HG03558 (cell line): ENCODE measurements around the gene IVD.

ENCODE experiments used
- ATAC-seq: cut with Tn5 transposase; IDR thresholded peaks from one replicate; pipeline ENCODE4 v1.9.1; 2021; ENCODE audit warnings: moderate number of reproducible peaks; ENCODE audit not compliant: unreplicated experiment; ENCODE audit errors: extremely low read depth

IVD gene

DNA sequence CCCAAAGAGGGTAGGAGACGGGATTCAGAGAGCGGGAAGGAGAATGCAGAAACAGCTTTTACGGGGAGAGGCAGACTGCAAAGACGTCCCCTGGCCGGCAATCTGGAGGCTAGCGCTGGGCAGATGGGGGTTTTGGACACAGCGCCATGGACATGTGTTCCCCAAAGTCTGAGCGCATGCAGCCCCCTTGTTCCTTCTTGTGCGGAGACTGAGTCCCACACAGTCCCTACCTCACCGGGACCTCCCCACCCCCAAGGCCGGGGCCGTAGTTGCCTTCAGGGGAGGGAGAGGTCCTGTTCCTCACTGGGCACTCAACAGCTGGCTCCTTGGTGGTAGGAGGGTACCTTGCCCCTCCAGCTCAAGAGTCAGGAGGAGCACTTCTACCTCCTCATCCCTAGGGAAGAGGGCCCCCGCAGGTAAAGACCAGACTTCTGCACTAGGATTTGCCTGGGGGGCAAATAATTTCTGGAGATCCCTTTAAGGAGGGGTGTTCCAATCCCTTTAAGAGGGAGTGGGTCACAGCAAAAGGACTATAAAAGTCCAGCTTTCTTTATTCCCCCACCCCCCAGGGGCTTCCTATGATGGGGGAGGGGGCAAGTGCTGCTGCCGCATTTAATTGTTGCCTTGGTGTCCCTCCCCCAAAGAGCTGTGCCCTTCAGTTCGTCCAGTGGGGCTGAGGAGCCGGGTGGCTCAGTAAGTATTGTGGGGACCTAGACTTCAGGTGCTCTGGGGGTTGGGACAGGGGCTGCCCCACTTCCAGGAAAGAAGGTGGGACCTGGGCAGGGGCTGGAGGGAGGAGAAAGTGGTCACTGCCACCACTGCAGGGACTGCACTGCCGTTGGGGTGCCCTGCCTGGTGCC is 31.5 kb downstream of the IVD start:
- ATAC-seq = no peak

DNA sequence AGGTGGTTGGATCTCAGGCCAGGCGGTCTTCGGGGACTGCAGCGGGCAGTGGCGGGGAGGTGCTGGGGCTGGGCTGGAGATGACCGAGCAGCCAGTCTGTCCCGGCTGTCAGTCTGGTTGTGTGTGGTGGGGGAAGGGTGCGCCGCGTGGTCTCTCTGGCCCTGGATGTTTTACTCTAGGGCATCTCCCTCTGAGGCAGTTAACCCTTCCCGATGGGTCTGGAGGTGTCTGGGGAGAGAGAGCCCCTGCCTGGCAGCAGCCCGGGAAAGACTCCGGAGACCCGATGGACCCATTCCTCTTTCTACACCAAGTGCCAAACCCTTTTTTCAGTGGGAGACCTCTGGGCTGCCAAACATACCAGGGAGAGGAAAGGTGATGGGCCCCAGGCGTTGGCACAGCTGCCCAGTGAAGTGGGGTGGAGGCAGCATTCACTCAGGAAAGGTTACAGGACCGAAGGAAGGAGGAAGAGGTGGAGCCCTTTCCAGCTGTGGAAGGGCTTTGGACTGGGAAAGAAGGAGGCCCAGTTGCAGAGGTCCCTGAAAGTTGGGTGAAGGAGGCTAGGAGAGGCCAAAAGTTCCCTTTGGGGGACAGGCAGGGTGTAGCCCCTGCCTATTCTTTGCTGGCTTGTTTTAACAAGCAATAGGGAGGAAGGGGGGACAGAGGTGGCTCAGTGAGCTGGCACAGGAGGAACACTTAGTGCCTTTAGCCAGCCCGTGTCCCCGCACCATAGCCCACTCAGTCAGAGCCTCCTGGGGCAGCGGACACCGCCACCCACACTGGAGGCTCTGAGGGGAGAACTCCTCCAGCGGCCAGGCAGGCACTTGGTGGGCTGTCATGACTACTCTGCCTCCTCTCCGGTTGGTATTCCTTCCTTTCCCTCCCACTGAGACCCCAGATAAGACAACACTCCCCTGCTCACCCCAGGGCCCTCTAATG is 32.4 kb downstream of the IVD start:
- no peak for ATAC-seq

DNA sequence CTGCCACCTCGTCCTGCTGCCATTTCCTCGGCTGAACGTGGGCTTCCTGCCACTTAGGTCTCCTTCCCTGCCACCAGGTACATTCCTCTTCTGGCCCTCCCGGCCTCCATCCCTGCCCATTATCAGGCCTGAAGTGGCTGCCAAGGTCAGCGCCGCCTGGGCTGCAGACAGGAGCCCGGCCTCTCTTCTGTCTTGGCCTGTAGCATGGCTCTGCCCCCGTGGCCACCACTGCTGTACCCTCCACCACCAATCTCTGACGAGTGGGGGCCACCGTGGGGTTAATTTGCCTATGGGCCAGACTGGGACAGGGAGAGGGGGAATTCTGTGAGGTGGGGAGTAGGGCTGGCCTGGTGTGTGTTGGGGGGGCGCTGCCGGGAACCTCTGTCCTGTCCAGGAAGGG is 33.1 kb downstream of the IVD start:
- no peak for ATAC-seq

DNA sequence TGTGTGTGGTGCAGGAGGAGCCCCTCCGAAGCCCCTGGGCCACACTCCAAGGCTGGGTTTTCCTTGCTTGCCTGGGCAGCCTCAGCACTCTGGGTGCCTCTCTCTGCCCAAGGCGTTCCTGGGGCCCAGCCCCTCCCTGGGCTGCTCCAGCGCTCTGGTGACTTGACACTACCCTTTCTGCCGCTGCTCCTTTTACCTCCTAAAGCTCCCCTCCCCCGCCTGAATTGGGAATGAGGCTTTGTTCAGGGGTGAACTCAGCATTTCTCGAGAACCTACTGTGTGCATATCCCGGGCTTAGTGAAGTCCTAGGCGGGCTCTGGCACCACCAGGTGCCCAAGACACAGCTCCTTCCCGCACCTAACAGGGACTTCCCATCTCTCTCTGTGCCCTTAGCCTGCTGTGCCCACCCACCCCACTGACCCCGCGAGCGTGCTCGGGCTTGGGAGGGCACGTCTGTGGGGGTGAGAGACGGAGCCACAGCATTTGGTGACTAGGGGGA is 33.9 kb downstream of the IVD start:
- no peak for ATAC-seq

DNA sequence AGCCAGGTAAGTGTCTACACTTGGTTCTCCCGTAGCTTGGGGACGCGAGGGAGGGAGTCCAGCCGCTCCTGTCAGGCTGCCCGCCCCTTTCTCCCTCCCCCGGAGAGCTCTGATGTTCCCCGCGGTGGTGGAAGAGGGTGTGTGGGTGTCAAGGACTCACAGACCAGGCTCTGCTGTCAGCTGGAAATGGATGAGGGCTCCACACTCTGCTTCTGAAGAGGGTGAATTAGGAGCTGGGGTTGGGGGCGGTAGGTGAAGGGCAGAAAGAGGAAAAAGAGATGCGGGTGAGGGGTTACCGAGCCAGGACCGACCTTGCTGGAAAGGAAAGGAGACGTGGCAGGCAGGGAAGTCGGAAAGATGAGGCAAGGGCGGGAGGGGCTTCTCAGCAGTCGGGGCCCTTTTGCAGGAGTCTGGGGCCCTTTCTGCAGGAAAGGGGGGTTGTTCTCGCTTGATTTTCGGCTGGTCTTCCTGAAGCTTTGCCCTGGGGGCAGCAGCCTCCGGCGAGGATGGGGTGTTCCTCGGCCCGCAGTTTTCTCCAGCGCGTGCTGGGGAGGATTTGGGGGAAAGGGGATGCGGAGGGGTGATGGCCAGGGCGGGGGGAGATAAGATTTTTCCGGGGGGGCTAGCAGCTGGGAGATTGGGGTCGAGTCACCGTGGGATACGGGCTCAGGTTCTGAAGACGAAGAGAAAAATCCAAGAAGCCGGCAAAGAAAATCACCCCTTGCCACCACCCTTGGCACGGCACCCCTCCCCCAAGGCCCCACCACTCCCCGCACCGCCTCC is 34.6 kb downstream of the IVD start:
- no peak for ATAC-seq

DNA sequence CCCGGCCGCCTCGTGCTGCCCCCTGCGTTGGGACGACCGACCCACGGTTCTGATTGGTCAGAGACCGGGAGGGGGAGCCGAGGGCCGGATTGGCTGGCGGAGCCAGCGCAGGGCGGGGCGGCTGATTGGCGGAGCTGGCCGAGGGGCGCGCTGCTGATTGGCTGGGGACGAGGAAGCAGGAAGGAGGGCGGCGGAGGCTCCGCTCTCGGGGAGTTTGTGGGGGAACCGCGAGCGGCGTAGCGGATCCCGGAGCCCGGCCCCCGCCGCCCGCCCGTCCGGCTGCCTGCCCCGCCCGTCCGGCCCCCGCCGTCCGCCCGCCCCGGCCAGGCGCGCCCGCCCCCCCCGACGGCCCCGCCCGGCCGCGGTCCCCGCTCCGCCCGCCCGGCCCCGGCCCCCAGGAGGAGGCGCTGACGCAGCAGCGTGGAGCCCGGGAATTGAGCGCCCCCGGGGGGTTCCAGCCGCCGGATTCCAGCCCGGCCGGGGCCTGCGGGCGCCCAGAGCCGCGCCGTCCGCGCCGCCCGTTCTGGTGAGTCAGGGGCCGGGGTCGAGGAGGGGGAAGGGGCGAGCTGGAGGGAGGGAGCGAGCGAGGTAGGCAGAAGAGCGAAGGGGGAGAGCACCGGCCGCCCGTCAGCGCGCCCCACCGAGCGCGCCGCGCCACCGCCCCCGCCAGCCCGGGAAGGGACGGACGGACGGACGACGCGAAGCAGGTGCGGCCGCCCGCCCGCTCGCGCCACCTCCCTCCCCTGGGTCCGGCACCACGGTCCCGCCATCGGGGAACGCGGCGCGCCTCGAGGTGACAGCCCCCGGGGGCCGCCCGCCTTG is 35.4 kb downstream of the IVD start, which contains the start of gene BAHD1:
TSS of gene BAHD1 (plus strand) at position 211 of the 822 bp plus-strand sequence. CDS start 17,512 bp downstream, outside the sequence.
- ATAC-seq = peak; percentile 54

DNA sequence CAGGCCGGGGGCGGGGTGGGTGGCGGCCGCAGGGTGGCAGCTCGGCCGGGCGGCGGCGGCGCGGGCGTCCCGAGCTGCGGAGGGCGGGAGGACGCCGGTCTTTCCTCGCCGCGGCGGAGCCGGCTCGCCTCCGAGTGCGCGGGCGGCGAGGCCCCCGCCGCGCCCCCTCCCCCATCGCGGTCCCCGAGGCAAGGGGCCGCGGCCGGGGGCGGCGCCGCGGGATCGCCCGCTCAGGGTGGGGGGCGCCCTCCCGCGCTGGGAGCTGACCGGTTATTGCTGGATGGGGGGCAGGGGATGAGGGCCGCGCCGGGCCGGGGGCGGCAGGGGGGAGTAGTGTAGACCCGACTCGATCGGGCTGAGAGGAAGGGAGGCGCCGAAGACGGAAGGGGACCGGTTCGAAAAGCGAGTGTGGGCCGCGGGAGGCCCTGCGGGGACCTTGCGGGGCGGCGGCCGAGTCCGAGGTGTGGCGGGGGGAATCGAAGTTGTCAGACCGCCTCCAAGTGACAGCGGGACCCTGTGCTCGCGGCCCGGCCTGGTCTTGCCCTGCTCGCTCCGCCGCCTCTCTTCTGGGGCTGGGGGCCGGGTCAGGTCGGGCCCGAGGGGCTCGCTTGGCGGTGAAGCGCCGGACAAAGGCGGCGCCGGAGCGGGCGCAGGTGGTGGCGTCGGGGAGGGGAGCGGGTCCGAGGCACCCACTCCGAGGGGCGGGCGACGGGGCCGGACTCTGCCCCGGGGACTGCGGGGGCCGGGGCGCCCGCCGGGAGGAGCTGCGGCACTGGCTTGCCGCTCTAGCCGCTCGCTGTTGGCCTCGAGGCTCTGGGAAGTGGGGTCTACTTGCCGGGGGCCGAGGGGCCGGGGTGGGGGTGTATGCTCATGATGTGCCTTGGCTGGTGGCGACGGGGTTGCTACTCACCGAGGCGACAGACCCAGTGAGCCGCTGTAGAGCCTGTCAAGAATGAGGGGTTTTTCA is 36.3 kb downstream of the IVD start:
- ATAC-seq = no peak

DNA sequence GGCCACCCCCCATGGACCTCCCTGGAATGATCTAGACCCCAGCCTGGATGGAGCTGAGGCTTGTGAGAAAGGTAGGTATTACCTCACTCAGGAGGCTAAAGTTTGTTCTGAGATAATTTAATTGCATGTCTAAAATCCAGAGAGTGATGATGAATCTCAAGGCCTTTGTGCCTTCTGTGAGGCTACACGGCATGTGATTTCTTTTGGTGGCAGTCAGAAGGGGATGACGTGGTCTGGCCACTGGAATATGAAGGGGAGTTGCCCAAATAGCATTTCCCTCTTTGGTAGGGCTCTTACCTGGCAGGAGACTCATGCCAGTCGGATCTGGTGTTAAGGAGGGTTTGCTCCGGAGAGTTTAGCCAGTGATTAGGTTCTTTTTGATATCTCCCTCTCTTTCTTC is 37.7 kb downstream of the IVD start:
- ATAC-seq = no peak

DNA sequence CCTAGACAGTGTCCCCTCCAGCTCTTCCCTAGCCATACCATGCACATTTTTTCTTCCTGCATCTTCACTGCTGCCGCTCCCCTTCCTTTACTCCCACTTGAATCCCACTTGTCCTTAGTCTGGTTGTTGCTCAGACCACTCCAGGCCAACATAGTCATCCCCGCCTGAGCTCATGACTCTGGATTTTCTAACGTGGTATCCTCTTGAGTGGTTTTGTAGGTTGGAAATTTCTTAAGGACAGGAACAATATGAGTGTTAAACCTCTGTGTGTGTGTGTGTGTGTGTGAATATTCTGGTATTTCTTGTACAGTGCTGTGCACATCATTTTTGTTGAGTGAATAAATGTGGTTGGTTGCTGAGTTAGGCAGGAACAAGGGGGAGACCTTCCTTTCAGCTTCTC is 38.3 kb downstream of the IVD start:
- no peak for ATAC-seq

DNA sequence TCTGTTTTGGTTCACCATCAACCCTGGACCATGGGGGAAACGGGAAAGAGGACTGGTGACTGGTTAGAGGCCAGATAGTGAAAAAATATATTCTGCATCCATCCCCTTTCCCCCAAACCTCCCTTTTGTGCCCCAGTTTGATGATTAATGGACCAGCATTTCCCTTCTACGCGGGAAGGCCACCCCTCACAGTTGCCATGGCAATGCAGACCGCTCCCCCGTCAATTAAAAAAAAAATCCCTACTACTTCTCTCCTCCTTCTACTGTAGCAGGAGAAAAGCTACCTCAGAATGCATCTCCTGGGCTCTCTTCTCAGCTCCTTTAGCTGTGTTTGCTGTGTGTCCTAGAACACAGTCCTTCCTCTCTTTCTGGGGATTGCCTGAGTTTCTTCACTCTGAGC is 39.1 kb downstream of the IVD start:
- no peak for ATAC-seq

DNA sequence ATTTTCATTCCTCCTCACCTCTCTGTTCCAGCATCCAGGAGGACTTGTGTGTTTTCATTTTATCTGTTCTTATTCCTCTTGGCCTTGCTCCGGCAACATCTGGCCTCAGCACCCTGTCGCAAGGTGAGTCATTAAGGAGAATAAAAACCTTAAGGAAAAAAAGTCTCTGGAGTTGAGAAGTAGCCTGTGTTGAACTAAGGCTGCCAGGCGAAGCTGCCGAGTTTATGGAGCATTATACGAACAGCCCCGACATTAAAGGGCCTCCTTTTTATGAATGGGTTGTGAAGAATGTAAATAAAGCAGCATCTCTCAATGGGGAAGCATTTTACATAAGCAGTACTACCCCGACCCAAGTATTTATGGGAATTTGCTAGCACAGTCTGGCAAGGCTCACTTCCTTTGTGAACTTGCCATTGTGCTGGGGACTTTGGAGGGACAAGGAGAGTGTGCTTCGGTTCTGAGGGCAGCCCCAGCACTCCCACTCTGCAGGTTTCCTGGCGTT is 39.9 kb downstream of the IVD start:
- ATAC-seq = no peak

DNA sequence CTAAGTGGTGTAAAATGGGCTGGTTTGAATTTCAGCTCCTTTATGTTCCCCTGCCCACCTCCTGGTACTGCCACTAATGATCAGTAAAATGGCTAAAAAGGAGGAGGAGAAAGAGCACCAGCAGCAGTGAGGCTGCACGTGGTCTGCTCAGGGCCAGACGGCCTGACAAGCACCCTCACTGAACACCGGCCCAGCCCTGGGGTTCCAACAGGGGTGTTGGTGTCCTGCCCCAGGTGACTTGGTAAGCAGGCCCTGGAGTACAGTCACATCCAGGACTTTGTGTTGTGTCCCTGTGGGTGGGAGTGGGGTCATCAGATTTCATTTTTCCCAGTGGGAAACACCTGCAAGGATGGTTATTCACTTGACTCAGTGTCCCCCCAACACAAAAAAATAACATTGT is 40.5 kb downstream of the IVD start:
- no peak for ATAC-seq

DNA sequence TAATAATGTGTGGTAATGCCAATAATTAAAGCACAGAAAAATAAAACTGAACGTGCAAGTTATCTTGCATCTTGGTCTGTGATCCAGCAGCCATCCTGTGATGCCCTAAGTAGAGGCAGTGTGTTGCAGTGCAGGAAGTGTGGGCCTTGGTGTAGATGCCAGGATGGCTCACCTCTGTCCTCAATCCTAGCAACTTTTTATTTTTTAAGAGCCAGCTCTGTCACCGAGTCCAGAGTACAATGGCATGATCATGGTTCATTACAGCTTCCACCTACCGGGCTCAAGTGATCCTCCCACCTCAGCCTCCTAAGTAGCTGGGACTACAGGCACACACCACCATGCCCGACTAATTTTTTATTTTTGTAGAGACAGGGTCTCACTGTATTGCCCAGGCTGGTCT is 42.8 kb downstream of the IVD start:
- ATAC-seq = no peak

DNA sequence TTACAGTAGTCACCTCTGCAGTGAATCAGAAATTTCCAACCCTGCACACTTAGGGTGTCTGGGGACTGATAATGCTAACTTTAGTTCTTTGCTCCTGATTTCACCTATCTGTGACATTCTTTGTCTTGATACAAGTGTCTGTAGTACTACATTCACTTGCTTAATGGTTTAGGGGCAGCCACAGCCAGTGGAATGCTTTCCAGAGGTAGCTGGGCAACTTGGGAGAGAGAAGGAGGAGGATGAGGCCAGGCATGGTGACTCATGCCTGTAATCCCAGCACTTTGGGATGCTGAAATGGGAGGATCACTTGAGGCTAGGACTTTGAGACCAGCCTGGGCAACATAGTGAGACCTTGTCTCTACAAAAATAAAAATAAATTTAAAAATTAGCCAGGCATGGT is 43.7 kb downstream of the IVD start:
- no peak for ATAC-seq

DNA sequence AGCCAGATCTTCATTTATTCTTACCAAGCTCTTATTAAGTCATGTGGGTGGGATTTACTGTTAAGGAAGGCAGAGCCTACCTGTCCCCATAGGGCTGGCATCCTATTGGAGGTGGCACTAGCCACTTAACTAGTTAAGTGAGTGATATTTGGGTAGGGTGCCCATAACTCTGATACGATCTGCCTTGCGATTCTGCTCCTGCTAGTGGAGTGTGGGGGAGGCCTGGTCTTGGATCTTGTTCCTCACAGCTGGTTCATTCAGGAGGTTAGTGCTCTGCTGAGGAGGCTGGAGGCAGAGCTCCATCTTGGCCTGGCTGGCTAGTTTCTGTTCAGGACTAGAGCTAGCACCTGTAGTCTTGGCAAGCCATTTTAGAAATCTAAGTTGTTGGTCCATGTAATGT is 44.5 kb downstream of the IVD start:
- ATAC-seq = no peak

DNA sequence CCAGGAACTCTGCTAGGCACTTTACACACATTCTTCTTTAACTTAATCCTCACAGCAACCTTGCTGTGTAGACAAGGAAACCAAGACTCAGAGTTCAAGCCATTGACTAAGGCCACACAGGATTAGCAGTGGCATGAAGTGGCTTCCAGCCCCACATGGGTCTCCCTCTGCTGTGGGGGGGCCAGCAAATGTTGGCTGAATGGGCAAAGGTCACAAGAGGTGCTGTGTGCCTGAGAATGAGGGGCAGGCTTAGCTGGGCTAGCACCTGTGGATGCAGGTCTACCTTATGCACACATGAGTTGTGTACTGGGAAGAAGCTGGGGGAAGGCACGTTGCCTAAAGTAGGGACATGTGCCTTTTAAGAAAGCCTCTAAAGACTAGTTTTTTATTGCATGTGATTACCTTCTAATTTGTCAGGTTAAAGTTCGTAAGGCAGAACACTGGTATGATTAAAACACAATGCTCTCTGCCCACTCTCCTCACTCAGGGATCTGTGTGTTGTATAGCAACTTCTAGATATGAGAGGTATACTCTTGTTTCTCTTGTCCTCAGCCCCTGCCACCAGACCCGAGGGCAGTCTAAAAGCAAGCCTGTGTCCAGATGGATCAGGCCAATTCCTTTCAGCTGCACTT is 46.0 kb downstream of the IVD start:
- ATAC-seq = no peak

DNA sequence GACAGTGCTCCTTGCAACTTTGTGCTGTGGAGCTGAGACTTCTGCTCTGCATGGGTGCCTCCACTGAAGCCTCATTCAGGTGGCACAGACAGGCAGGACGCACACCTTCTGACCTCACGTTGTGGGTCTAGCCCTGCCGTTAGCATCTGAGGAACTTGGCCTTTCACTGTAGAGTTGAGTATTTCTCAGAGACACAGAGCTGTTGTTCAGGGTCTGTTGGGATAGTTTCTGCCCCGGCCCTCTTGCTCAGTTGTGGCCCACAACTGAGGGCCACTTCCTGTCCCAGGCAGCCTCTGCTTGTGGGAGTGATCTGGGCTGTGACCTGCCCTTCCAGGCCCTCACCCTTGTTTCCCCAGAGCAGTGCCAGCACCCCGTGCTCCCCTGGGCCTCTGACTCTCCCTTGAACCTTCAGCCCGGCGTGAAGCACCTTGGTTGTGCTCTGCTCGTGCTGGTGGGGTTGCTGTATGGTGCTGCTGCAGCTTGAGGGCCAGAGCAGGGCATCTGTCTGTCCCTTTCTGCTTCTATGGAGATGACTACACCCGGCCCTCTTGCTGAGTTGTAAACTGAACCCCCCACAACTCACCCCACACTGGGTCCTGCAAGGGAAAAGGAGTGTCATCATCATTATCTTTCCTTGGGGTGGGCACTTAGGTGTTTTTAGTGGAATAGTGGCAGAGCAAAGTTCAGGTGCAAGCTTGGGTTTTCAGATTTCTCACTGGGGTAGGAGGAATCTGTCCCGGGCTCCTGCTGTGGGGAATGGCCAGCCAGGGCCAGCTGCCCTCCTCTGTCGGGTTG is 46.9 kb downstream of the IVD start:
- no peak for ATAC-seq
